ENCODE results near the gene MYO1B. TPM values are rescaled to one million over a fixed set of nuclear protein-coding genes. Genes with fewer than 3 reads are reported as not detected.

The MYO1B gene
- total and polyA plus RNA-seq, 3 experiments from 2014 or later = 0.12 to 4.6 (median 3.9) TPM

DNA sequence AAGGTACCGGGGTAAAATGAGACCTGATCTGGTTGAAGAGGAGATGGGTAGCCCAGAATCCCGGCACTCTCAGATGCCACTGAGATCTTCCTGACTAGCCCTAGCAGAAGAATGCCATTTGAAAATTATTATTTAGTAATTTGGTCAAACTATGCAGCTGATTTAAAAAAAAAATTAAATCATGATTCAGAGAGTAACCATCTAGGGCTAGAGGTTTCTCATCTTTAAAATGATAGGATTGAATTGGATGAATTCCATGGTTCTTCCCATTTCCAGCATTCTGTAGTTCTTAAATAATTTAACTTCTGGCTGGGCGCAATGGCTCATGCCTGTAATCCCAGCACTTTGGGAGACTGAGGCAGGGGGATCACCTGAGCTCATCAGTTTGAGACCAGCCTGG, 106.1 kb downstream of the MYO1B start:
- H3K4me1 Mint-ChIP-seq = peaks cover 0 to 6% (median 0%) of the 10 kb centered on the region in 3 donors
- Histone ChIP-seq H3K4me3 (ENCODE audit: low read length) (no peak overlapping the region), H3K4me1 (ENCODE audit: insufficient read depth, low read length) (no peaks in the 10 kb centered on the region), H3K36me3 (ENCODE audit: insufficient read depth, low read length) (no peaks in the 10 kb centered on the region), H3K9me3 (ENCODE audit: low read length) (no peaks in the 10 kb centered on the region), H3K27ac (ENCODE audit: low read depth, low read length) (no peak overlapping the region), H3K27me3 (ENCODE audit: insufficient read depth, low read length, poor library complexity, severe bottlenecking) (no peaks in the 10 kb centered on the region)
- no peak overlapping the region for H3K4me3 Mint-ChIP-seq
- H3K27ac Mint-ChIP-seq = no peak overlapping the region
- peaks cover 11 to 15% of the 10 kb centered on the region in 2 donors for H3K27me3 Mint-ChIP-seq
- ChIA-PET CTCF (no interaction called here), POLR2A (no interaction called here)
- H3K36me3 Mint-ChIP-seq = peaks cover 0 to 2% (median 0%) of the 10 kb centered on the region in 3 donors
- no peak for DNase-seq
- H3K9me3 Mint-ChIP-seq = peaks cover 0 to 5% (median 0%) of the 10 kb centered on the region in 5 donors

DNA sequence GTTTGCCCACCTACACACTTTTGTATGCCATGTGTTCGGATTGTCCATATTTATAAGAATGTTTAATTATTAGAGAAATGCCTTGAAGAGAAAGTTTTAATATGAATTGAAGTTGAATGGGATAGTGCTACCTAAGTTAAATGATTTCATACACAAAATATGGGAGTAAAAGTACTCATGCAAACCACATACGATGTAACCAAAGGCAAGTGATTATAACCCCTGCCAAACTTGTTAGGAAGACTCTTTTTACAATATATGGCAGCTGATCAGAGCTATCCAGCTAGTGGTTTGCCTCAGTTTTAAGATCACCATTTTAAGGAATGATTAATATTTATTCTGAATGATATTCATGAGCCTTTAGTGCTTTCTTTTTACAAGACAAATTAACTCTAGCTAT, 106.7 kb downstream of the MYO1B start:
- Mint-ChIP-seq H3K27me3 (peaks cover 8 to 14% of the 10 kb centered on the region in 2 donors), H3K4me1 (peaks cover 0 to 6% (median 0%) of the 10 kb centered on the region in 3 donors), H3K9me3 (peaks cover 0 to 5% (median 0%) of the 10 kb centered on the region in 5 donors), H3K4me3 (no peak overlapping the region), H3K27ac (no peak overlapping the region), H3K36me3 (peaks cover 0 to 2% (median 0%) of the 10 kb centered on the region in 3 donors)
- no peak overlapping the region for H3K4me3 ChIP-seq (ENCODE audit: low read length)
- POLR2A ChIA-PET = no interaction called here
- H3K4me1 ChIP-seq (ENCODE audit: insufficient read depth, low read length) = no peaks in the 10 kb centered on the region
- no peak overlapping the region for H3K27ac ChIP-seq (ENCODE audit: low read depth, low read length)
- H3K27me3 ChIP-seq (ENCODE audit: insufficient read depth, low read length, poor library complexity, severe bottlenecking) = no peaks in the 10 kb centered on the region
- no peak for DNase-seq
- H3K36me3 ChIP-seq (ENCODE audit: insufficient read depth, low read length) = no peaks in the 10 kb centered on the region
- CTCF ChIA-PET = no interaction called here
- no peaks in the 10 kb centered on the region for H3K9me3 ChIP-seq (ENCODE audit: low read length)

DNA sequence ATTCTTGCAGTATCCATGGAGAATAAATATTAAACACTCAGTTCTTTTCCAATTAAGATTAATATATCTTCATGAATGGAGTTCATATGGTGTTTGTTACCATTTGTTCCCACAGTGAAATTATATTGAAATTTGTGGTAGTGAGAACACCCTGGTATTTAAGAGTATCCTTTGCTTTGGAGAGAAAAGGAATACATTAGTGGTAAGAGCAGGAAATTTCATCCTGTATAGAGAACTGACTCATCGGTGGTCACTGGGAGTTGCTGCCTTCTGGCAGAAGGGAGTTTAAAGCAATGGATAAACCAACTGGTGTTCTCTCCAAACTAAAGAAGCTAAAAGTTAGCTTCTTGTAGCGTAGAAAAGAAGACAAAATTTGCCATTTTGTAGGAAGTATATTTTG, 107.3 kb downstream of the MYO1B start:
- peaks cover 10 to 13% of the 10 kb centered on the region in 2 donors for H3K27me3 Mint-ChIP-seq
- H3K4me1 ChIP-seq (ENCODE audit: insufficient read depth, low read length) = no peaks in the 10 kb centered on the region
- no peak overlapping the region for H3K4me3 ChIP-seq (ENCODE audit: low read length)
- H3K4me1 Mint-ChIP-seq = peaks cover 0 to 6% (median 0%) of the 10 kb centered on the region in 3 donors
- DNase-seq = no peak
- CTCF ChIA-PET = no interaction called here
- no peaks in the 10 kb centered on the region for H3K27me3 ChIP-seq (ENCODE audit: insufficient read depth, low read length, poor library complexity, severe bottlenecking)
- H3K36me3 ChIP-seq (ENCODE audit: insufficient read depth, low read length) = no peaks in the 10 kb centered on the region
- no peak overlapping the region for H3K27ac Mint-ChIP-seq
- no peak overlapping the region for H3K4me3 Mint-ChIP-seq
- POLR2A ChIA-PET = no interaction called here
- peaks cover 0 to 5% (median 0%) of the 10 kb centered on the region in 5 donors for H3K9me3 Mint-ChIP-seq
- no peaks in the 10 kb centered on the region for H3K9me3 ChIP-seq (ENCODE audit: low read length)
- H3K27ac ChIP-seq (ENCODE audit: low read depth, low read length) = no peak overlapping the region
- H3K36me3 Mint-ChIP-seq = peaks cover 0 to 2% (median 0%) of the 10 kb centered on the region in 3 donors

DNA sequence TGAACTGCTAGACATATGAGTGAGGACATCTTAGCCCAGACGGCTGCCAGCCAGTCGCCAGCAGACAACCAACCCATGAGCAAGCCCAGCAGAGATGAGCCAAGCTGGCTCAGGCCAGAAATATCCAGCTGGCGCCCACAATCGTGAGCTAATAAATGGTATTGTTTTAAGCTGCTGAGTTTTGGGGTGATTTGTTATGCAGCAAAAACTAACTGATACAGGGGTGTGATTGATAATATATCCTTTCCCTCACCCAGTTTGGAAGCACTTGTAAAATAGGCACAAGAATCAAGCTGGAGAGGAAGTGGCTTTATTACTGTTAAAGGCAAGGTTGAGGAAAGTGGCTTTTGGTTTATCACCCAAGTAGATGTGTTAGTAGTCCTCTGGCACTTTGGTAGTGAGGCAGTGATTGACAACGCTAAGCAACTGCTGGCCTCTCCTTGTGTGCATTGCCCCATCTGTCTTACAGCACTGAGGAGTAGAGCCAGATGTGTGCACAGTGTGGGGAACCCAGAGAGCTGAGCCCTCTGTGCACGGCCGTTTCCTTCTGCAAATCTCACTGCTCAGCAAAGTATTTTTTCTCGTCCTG, 110.1 kb downstream of the MYO1B start:
- Histone ChIP-seq H3K36me3 (ENCODE audit: insufficient read depth, low read length) (no peaks in the 10 kb centered on the region), H3K27me3 (ENCODE audit: insufficient read depth, low read length, poor library complexity, severe bottlenecking) (no peaks in the 10 kb centered on the region), H3K9me3 (ENCODE audit: low read length) (no peaks in the 10 kb centered on the region), H3K4me3 (ENCODE audit: low read length) (no peak overlapping the region), H3K4me1 (ENCODE audit: insufficient read depth, low read length) (no peaks in the 10 kb centered on the region), H3K27ac (ENCODE audit: low read depth, low read length) (no peak overlapping the region)
- CTCF ChIA-PET = no interaction called here
- Mint-ChIP-seq H3K27ac (peak overlapping the region in 2 of 8 donors; percentile 35 to 69), H3K4me3 (no peak overlapping the region), H3K27me3 (peaks cover 12 to 26% of the 10 kb centered on the region in 2 donors), H3K36me3 (no peaks in the 10 kb centered on the region), H3K9me3 (peaks cover 0 to 5% (median 0%) of the 10 kb centered on the region in 5 donors), H3K4me1 (peaks cover 0 to 6% (median 0%) of the 10 kb centered on the region in 3 donors)
- DNase-seq = no peak
- POLR2A ChIA-PET = no interaction called here

DNA sequence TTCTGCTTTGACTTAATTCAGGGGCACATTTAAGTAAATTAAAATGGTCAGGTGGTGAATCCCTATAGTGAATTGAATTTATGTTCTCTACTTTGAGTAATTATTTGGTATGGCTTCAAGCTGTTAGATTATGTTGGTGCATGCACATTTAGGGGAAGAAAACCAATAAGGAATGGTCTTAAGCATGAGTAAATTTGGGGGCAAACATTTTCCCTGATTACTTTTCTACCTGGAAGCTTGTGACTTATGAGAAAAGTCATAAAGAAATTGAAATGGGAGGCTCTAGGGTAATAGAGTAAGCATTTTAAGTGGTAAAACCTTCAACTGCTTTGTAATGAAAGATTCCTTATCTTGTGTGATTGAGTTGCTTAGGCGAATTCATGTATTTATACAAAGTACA, 112.5 kb downstream of the MYO1B start:
- Mint-ChIP-seq H3K4me3 (no peak overlapping the region), H3K36me3 (no peaks in the 10 kb centered on the region), H3K27me3 (peaks cover 14 to 36% of the 10 kb centered on the region in 2 donors), H3K27ac (no peak overlapping the region), H3K4me1 (peaks cover 0 to 6% (median 0%) of the 10 kb centered on the region in 3 donors), H3K9me3 (peaks cover 0 to 5% (median 0%) of the 10 kb centered on the region in 5 donors)
- ChIA-PET POLR2A (no interaction called here), CTCF (no interaction called here)
- Histone ChIP-seq H3K27me3 (ENCODE audit: insufficient read depth, low read length, poor library complexity, severe bottlenecking) (no peaks in the 10 kb centered on the region), H3K9me3 (ENCODE audit: low read length) (no peaks in the 10 kb centered on the region), H3K4me3 (ENCODE audit: low read length) (no peak overlapping the region), H3K4me1 (ENCODE audit: insufficient read depth, low read length) (no peaks in the 10 kb centered on the region), H3K36me3 (ENCODE audit: insufficient read depth, low read length) (no peaks in the 10 kb centered on the region), H3K27ac (ENCODE audit: low read depth, low read length) (no peak overlapping the region)
- no peak for DNase-seq

DNA sequence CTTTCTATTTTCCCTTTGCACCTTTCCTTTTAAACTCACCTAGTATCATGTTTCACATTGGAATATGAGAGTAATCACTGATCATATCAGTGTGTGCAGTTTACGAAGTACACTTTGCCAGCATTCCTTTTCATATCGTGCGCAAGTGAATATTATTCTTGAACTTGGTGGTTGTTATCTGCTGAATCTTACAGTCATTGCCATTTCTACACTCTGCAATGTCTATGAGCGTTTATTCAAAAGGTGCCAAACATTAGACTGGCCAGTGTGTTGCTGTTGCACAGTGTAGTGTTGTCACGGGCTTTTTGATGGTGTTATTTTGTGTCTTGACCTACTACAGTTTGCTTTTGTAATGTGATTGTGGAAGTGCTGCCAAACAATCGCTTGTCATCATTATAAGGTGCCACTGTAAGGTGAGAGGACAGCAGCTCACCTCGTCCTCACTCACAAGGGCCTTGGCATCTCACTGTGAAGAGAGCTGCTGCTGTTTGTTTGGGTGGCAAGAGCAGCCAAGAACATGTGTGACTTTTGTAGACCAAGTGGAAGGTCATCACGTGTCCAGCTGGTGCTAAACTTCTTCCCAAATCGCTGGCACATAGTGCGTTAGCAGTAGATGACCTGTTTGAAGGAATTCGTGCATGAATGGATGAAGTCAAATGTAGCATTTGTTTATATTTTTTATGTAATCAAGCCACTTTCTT, 113.3 kb downstream of the MYO1B start:
- Mint-ChIP-seq H3K4me1 (peaks cover 0 to 6% (median 0%) of the 10 kb centered on the region in 3 donors), H3K9me3 (peaks cover 0 to 5% (median 0%) of the 10 kb centered on the region in 5 donors), H3K27ac (no peak overlapping the region), H3K36me3 (no peaks in the 10 kb centered on the region), H3K27me3 (peaks cover 15 to 31% of the 10 kb centered on the region in 2 donors), H3K4me3 (no peak overlapping the region)
- no peaks in the 10 kb centered on the region for H3K9me3 ChIP-seq (ENCODE audit: low read length)
- H3K27me3 ChIP-seq (ENCODE audit: insufficient read depth, low read length, poor library complexity, severe bottlenecking) = no peaks in the 10 kb centered on the region
- DNase-seq = no peak
- POLR2A ChIA-PET = no interaction called here
- no peaks in the 10 kb centered on the region for H3K4me1 ChIP-seq (ENCODE audit: insufficient read depth, low read length)
- H3K36me3 ChIP-seq (ENCODE audit: insufficient read depth, low read length) = no peaks in the 10 kb centered on the region
- CTCF ChIA-PET = no interaction called here
- H3K27ac ChIP-seq (ENCODE audit: low read depth, low read length) = no peak overlapping the region
- H3K4me3 ChIP-seq (ENCODE audit: low read length) = no peak overlapping the region

DNA sequence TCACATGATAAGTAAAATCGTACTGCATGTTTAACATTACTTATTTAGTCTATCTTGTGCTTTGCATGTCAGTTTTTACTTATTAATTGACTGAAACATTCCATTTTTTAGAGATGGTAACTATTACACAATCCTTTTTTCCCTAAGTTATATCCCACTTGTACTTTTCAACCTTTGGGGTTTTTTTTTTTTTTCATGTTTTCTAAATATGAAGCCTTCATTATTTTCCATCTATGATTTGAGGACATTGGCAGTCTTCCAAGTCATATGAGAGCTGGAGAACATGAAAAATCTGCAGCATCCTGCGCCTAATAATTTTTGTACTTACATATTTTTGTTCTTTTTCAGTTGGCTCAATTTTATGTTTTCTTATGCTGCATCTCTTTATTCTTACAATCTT, 113.9 kb downstream of the MYO1B start:
- H3K36me3 ChIP-seq (ENCODE audit: insufficient read depth, low read length) = no peaks in the 10 kb centered on the region
- no peak overlapping the region for H3K4me3 Mint-ChIP-seq
- no peaks in the 10 kb centered on the region for H3K9me3 ChIP-seq (ENCODE audit: low read length)
- no peak for DNase-seq
- H3K27ac Mint-ChIP-seq = no peak overlapping the region
- ChIA-PET POLR2A (no interaction called here), CTCF (no interaction called here)
- peaks cover 15 to 31% of the 10 kb centered on the region in 2 donors for H3K27me3 Mint-ChIP-seq
- peaks cover 0 to 6% (median 0%) of the 10 kb centered on the region in 3 donors for H3K4me1 Mint-ChIP-seq
- H3K9me3 Mint-ChIP-seq = peaks cover 0 to 5% (median 0%) of the 10 kb centered on the region in 5 donors
- no peaks in the 10 kb centered on the region for H3K4me1 ChIP-seq (ENCODE audit: insufficient read depth, low read length)
- no peak overlapping the region for H3K27ac ChIP-seq (ENCODE audit: low read depth, low read length)
- H3K36me3 Mint-ChIP-seq = no peaks in the 10 kb centered on the region
- H3K4me3 ChIP-seq (ENCODE audit: low read length) = no peak overlapping the region
- H3K27me3 ChIP-seq (ENCODE audit: insufficient read depth, low read length, poor library complexity, severe bottlenecking) = no peaks in the 10 kb centered on the region

DNA sequence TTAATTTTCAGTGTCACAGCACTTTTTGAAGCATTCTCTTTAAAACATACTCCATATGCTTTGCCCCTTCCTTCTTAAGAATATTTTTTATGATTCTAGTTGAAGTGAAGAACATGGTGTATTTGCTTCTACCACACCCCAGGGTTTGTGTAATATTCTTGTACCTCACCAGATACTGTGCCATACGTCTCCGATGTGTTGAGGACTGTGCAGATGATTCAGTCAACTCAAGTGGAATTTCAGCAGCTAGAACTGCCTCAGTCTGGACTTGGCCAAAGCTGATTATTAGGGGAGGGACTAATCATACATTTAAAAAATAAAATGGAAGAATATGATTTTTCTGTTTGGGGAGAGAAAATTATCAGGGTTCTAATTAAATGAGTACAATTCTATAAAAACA, 115.7 kb downstream of the MYO1B start:
- CTCF ChIA-PET = no interaction called here

More for the DNA sequence above, 115.7 kb downstream of the MYO1B start:
- H3K27ac Mint-ChIP-seq = no peak overlapping the region
- Histone ChIP-seq H3K36me3 (ENCODE audit: insufficient read depth, low read length) (no peaks in the 10 kb centered on the region), H3K4me3 (ENCODE audit: low read length) (no peak overlapping the region), H3K27ac (ENCODE audit: low read depth, low read length) (no peak overlapping the region), H3K4me1 (ENCODE audit: insufficient read depth, low read length) (no peaks in the 10 kb centered on the region), H3K27me3 (ENCODE audit: insufficient read depth, low read length, poor library complexity, severe bottlenecking) (no peaks in the 10 kb centered on the region), H3K9me3 (ENCODE audit: low read length) (no peaks in the 10 kb centered on the region)
- no peak overlapping the region for H3K4me3 Mint-ChIP-seq
- POLR2A ChIA-PET = no interaction called here
- no peak for DNase-seq
- no peaks in the 10 kb centered on the region for H3K9me3 Mint-ChIP-seq
- H3K4me1 Mint-ChIP-seq = no peaks in the 10 kb centered on the region
- no peaks in the 10 kb centered on the region for H3K36me3 Mint-ChIP-seq
- H3K27me3 Mint-ChIP-seq = peaks cover 9 to 37% of the 10 kb centered on the region in 2 donors

All from CD8-positive, alpha-beta memory T cell (primary cell).